HepG2 (cell line): ENCODE results near the gene CDC37L1. TPM values are rescaled to one million over a fixed set of nuclear protein-coding genes. Genes with fewer than 3 reads are reported as not detected.

ENCODE experiments used
- ATAC-seq: fragments of 200-7000 bp; cut with Tn5 transposase; 3 replicates; pipeline ENCODE4 v1.9.1; 2020; ENCODE audit warnings: mild to moderate bottlenecking, moderate library complexity
- BruUV-seq: library from RNA; stranded (reverse); fragments of 400-500 nt; replicated peaks from 2 replicates; lab custom pipeline; 2021; lab: Mats Ljungman, UMichigan
- CTCF ChIA-PET: fragments of 300-600 bp; formaldehyde crosslinking; extraction: SDS; loops from one replicate; lab custom pipeline; 2021; ENCODE audit warnings: low total read pairs, inconsistent platforms, low intra/inter-chr PET ratio; lab: Yijun Ruan, JAX
- POLR2A ChIA-PET: fragments of 350-600 bp; sonication (Branson Sonifier 250); formaldehyde crosslinking; loops from one replicate; lab custom pipeline; 2020; ENCODE audit warnings: antibody characterized with exemption, inconsistent platforms; lab: Yijun Ruan, JAX
- DNase-seq: peaks from one replicate; pipeline ENCODE4 v3.0.0-alpha.2; 2015; ENCODE audit warnings: low spot score
- FAIRE-seq: peaks from 3 replicates; lab custom pipeline; 2011; peaks lifted over from hg19 to GRCh38; lab: Jason Lieb, UNC
- H2AFZ ChIP-seq: one replicate; pipeline ENCODE4 v1.6.1; 2011; ENCODE audit warnings: low read length, inconsistent platforms
- H3K27ac ChIP-seq: fragments of 300-600 bp; 3 replicates; pipeline ENCODE4 v1.8.0; 2011; ENCODE audit warnings: mixed run types, mild to moderate bottlenecking, mixed read lengths, low read length, inconsistent platforms; ENCODE audit not compliant: insufficient read depth; ENCODE audit errors: extremely low read length
- H3K27me3 ChIP-seq, 2 experiments: fragments of 200-600 bp in 1 of 2; 2 replicates in 1 of 2; 3 replicates in 1 of 2; pipeline versions ENCODE4 v1.6.0 to v1.8.0; 2011; ENCODE audit warnings: low read length in 2 of 2, mild to moderate bottlenecking in 2 of 2, moderate library complexity in 2 of 2, inconsistent platforms in 1 of 2; ENCODE audit not compliant: insufficient read depth in 2 of 2, control insufficient read depth in 1 of 2
- H3K36me3 ChIP-seq, 2 experiments: fragments of 200-600 bp in 1 of 2; replicated peaks in 1 of 2; 2 replicates in 1 of 2; 3 replicates in 1 of 2; pipeline versions ENCODE4 v1.5.1 to v1.8.0; 2011; ENCODE audit warnings: low read length in 2 of 2, inconsistent platforms in 1 of 2; ENCODE audit not compliant: insufficient read depth in 2 of 2, control insufficient read depth in 1 of 2
- H3K4me1 ChIP-seq: 2 replicates; pipeline ENCODE4 v1.5.1; 2012; ENCODE audit warnings: low read length, inconsistent platforms; ENCODE audit not compliant: insufficient read depth
- H3K4me2 ChIP-seq: 2 replicates; pipeline ENCODE4 v1.6.0; 2011; ENCODE audit warnings: low read depth, low read length, inconsistent platforms
- H3K4me3 ChIP-seq, 3 experiments: fragments of 200-600 bp in 1 of 3; sonication (generic), shearing (Covaris generic) in 1 of 3; replicated peaks in 1 of 3; 2 replicates each; pipeline ENCODE4 v1.5.1; 2011 to 2016; ENCODE audit warnings: low read length in 3 of 3, inconsistent platforms in 2 of 3, low read depth in 2 of 3, mild to moderate bottlenecking in 2 of 3, control low read depth in 1 of 3, mixed read lengths in 1 of 3; ENCODE audit not compliant: insufficient read depth in 1 of 3
- H3K79me2 ChIP-seq: one replicate; pipeline ENCODE4 v1.6.1; 2011; ENCODE audit warnings: low read length, inconsistent platforms; ENCODE audit not compliant: insufficient read depth
- H3K9ac ChIP-seq: 2 replicates; pipeline ENCODE4 v1.6.0; 2011; ENCODE audit warnings: mild to moderate bottlenecking, low read depth, low read length, inconsistent platforms; ENCODE audit not compliant: insufficient read depth
- H3K9me3 ChIP-seq: 2 replicates; pipeline ENCODE4 v1.5.1; 2012; ENCODE audit warnings: mild to moderate bottlenecking, low read length
- H4K20me1 ChIP-seq: 2 replicates; pipeline ENCODE4 v1.6.0; 2011; ENCODE audit warnings: inconsistent platforms, mild to moderate bottlenecking, low read length, moderate library complexity; ENCODE audit not compliant: insufficient read depth
- EED ChIP-seq: sonication (generic); formaldehyde crosslinking; IDR thresholded peaks from 2 replicates; pipeline ENCODE4 v1.5.0; 2020; ENCODE audit warnings: mild to moderate bottlenecking, missing genetic modification reagents
- GABPB1 ChIP-seq: IDR thresholded peaks from 2 replicates; pipeline ENCODE4 v1.6.1; 2016; ENCODE audit warnings: mild to moderate bottlenecking, missing genetic modification reagents, moderate library complexity, missing compliant biosample characterization
- HES4 ChIP-seq: sonication (generic); formaldehyde crosslinking; IDR thresholded peaks from 2 replicates; pipeline ENCODE4 v1.9.0; 2021; ENCODE audit warnings: mild to moderate bottlenecking, missing genetic modification reagents, borderline replicate concordance
- MBNL3 ChIP-seq: fragments of 250-450 bp; sonication (Bioruptor Pico); conservative IDR thresholded peaks from 2 replicates; pipeline ENCODE4 v1.8.0; 2022; ENCODE audit warnings: mild to moderate bottlenecking, inconsistent platforms
- MXD4 ChIP-seq: IDR thresholded peaks from 2 replicates; pipeline ENCODE4 v1.6.1; 2016; ENCODE audit warnings: mild to moderate bottlenecking, missing biosample characterization, missing genetic modification reagents
- XRCC5 ChIP-seq: fragments of 200-400 bp; formaldehyde crosslinking; optimal IDR thresholded peaks from 2 replicates; pipeline ENCODE3; 2017; ENCODE audit warnings: mild to moderate bottlenecking, low read length
- ZNF660 ChIP-seq: sonication (generic); formaldehyde crosslinking; IDR thresholded peaks from 2 replicates; pipeline ENCODE4 v1.5.1; 2020; ENCODE audit warnings: mild to moderate bottlenecking, low read depth, missing genetic modification reagents, borderline replicate concordance
- ZNF7 ChIP-seq: IDR thresholded peaks from 2 replicates; pipeline ENCODE4 v1.6.1; 2016; ENCODE audit warnings: missing biosample characterization, missing genetic modification reagents
- ZNF749 ChIP-seq: sonication (generic); formaldehyde crosslinking; IDR thresholded peaks from 2 replicates; pipeline ENCODE4 v1.8.0; 2022; ENCODE audit warnings: mild to moderate bottlenecking, missing genetic modification reagents, moderate library complexity, borderline replicate concordance
- ZNF781 ChIP-seq: sonication (generic); formaldehyde crosslinking; IDR thresholded peaks from 2 replicates; pipeline ENCODE4 v1.5.1; 2020; ENCODE audit warnings: borderline replicate concordance, mild to moderate bottlenecking, missing genetic modification reagents; ENCODE audit errors: not compliant biosample characterization
- WGBS: methylation state at CpG from one replicate; pipeline ENCODE4 v1.1.6; 2017; ENCODE audit warnings: low lambda C conversion rate; 5-methylcytosine and 5-hydroxymethylcytosine counted together
- in situ Hi-C: cut with HindIII; loops from 2 replicates; pipeline ENCODE4 v1.10.0; 2017; ENCODE audit warnings: low pct_unique_long_range_greater_than_20kb; ENCODE audit not compliant: extremely low pct_ligation_motif_present
- intact Hi-C: fragments of 100-400 bp; cut with micrococcal nuclease; formaldehyde crosslinking; loops from one replicate; pipeline ENCODE4 v1.10.0; 2022; ENCODE audit not compliant: unreplicated experiment
- polyA plus RNA-seq, 8 experiments: library from polyadenylated mRNA; depleted of rRNA in 3 of 8; stranded (reverse) in 7 of 8; unstranded in 1 of 8; fragments of >200 nt; fragmentation: Illumina TruSeq in 4 of 8; extraction: Trizol in 4 of 8; gene quantifications; 2 replicates each; pipeline versions ENCODE4 v1.2.1 to v1.2.3, GENCODE V29; 2011 to 2016; ENCODE audit warnings: low read depth in 4 of 8, missing spikeins in 1 of 8, mixed read lengths in 1 of 8; ENCODE audit not compliant: insufficient read depth in 1 of 8
- total RNA-seq, 5 experiments: library from RNA; depleted of rRNA; stranded (reverse); fragments of >200 nt; fragmentation: Illumina TruSeq; extraction: Trizol; gene quantifications; 2 replicates each; pipeline ENCODE4 v1.2.3, GENCODE V29; 2016; ENCODE audit warnings: low read depth in 1 of 5
- TF ChIP-seq, protein P1 (sequence below): sonication (generic); formaldehyde crosslinking; IDR thresholded peaks from 2 replicates; pipeline ENCODE4 v1.5.0; 2020; ENCODE audit warnings: missing genetic modification reagents
- TF ChIP-seq, protein P2 (sequence below): sonication (generic); formaldehyde crosslinking; IDR thresholded peaks from 2 replicates; pipeline ENCODE4 v1.4.0; 2020; ENCODE audit warnings: mild to moderate bottlenecking, missing genetic modification reagents, borderline replicate concordance
- TF ChIP-seq, protein P3 (sequence below), 2 experiments: sonication (generic) in 1 of 2; formaldehyde crosslinking in 1 of 2; IDR thresholded peaks; 2 replicates each; pipeline versions ENCODE4 v1.4.0 to v1.6.1; 2018 to 2020; ENCODE audit warnings: missing genetic modification reagents in 2 of 2, borderline replicate concordance in 1 of 2, low read depth in 1 of 2, mild to moderate bottlenecking in 1 of 2, missing biosample characterization in 1 of 2

The CDC37L1 gene
- total and polyA plus RNA-seq, 2 of the 13 experiments (the other 11 are each of a cell fraction or from before 2014, with no cell fraction given), result 5.5 to 17.0 TPM

DNA sequence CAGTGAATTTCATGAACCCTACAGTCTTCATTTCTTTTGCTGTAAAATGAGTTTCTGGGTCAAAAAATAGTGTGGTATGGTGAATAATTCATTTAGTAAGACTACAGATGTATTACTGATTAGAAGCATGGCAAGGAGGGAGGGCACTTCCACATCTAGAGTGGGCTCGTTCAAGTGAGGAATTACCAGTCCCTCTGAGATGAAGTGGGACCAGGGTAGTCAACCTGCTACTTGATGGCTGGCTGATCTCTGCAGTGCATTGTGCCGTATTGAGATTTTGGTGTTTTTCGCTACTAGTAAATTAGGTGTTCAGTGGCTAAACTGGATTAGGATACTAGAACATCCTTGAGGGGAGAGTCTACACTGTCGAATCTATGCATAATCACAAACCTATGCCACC is 10.8 kb downstream of the CDC37L1 start (continued):
- TF ChIP-seq XRCC5, result no peak
- TF ChIP-seq, protein P1, sequence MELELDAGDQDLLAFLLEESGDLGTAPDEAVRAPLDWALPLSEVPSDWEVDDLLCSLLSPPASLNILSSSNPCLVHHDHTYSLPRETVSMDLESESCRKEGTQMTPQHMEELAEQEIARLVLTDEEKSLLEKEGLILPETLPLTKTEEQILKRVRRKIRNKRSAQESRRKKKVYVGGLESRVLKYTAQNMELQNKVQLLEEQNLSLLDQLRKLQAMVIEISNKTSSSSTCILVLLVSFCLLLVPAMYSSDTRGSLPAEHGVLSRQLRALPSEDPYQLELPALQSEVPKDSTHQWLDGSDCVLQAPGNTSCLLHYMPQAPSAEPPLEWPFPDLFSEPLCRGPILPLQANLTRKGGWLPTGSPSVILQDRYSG (CRISPR knock-in tag), result no peak
- TF ChIP-seq, all 625 proteins: peak for 0

DNA sequence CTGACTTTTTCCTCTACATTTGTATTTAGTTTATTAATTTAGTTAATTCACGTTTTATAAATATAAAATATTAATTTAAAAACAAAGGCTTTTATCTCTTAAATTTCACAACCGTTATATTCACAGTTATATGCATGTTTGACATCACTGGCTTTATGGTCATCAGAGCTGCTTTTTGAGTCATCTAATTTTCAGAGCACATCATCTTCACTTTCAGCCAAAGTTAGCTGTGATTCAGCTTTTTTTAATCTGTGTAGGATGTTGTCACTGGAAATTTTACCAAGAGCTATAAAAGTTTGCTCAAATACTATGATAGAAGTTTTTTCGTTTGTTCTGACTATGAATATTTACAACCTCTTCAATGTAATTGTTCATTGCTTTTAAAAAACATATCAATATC is 12.4 kb downstream of the CDC37L1 start:
- ATAC-seq, result no peak
- peaks cover 11% of the 10 kb centered on the region for H3K79me2 ChIP-seq
- H2AFZ ChIP-seq, result no peak overlapping the region
- ChIA-PET CTCF (no interaction called here), POLR2A (interaction anchor here (1.0 kb wide), 1 partner anchor 14 kb away, joined by 3 read pairs; no protein-coding TSS in a partner anchor)
- in situ Hi-C loops (no loop called here), intact Hi-C loops (no loop called here)
- 96% methylated on average over 3 of the region's 3 CpGs for WGBS
- H3K9ac ChIP-seq, result no peak overlapping the region
- no peaks in the 10 kb centered on the region for H3K4me1 ChIP-seq
- no peak overlapping the region for H3K4me2 ChIP-seq
- H3K27ac ChIP-seq, result no peak overlapping the region
- H3K27me3 ChIP-seq, result no peaks in the 10 kb centered on the region
- FAIRE-seq, result no peak
- no peak overlapping the region for H3K4me3 ChIP-seq
- H3K9me3 ChIP-seq, result no peaks in the 10 kb centered on the region
- no peak for DNase-seq
- no TSS peak for BruUV-seq
- peaks cover 2 to 41% of the 10 kb centered on the region in 2 experiments; a peak in 3 of 5 replicates for H3K36me3 ChIP-seq
- H4K20me1 ChIP-seq, result peaks cover 3% of the 10 kb centered on the region; the same call in 1 of the 2 replicates
- TF ChIP-seq MBNL3 (CRISPR knock-in tag) (no peak), ZNF749 (CRISPR knock-in tag) (no peak), ZNF781 (CRISPR knock-in tag) (no peak), HES4 (CRISPR knock-in tag) (no peak), GABPB1 (no peak), ZNF660 (CRISPR knock-in tag) (no peak), EED (CRISPR knock-in tag) (no peak), ZNF7 (no peak), MXD4 (CRISPR knock-in tag) (no peak)
- TF ChIP-seq, protein P2, sequence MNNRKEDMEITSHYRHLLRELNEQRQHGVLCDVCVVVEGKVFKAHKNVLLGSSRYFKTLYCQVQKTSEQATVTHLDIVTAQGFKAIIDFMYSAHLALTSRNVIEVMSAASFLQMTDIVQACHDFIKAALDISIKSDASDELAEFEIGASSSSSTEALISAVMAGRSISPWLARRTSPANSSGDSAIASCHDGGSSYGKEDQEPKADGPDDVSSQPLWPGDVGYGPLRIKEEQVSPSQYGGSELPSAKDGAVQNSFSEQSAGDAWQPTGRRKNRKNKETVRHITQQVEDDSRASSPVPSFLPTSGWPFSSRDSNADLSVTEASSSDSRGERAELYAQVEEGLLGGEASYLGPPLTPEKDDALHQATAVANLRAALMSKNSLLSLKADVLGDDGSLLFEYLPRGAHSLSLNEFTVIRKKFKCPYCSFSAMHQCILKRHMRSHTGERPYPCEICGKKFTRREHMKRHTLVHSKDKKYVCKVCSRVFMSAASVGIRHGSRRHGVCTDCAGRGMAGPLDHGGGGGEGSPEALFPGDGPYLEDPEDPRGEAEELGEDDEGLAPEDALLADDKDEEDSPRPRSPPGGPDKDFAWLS (CRISPR knock-in tag), result no peak
- TF ChIP-seq, protein P3, sequence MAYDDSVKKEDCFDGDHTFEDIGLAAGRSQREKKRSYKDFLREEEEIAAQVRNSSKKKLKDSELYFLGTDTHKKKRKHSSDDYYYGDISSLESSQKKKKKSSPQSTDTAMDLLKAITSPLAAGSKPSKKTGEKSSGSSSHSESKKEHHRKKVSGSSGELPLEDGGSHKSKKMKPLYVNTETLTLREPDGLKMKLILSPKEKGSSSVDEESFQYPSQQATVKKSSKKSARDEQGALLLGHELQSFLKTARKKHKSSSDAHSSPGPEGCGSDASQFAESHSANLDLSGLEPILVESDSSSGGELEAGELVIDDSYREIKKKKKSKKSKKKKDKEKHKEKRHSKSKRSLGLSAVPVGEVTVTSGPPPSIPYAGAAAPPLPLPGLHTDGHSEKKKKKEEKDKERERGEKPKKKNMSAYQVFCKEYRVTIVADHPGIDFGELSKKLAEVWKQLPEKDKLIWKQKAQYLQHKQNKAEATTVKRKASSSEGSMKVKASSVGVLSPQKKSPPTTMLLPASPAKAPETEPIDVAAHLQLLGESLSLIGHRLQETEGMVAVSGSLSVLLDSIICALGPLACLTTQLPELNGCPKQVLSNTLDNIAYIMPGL (CRISPR knock-in tag; IDR thresholded peaks at IDR 0.05; ENCODE audit: borderline replicate concordance in 1 of 2, low read depth in 1 of 2), result no peak
